Stimulated activated CD8-positive, alpha-beta memory T cell treated with anti-CD3 and anti-CD28 coated beads, Interleukin-4, amount 100 ng/mL, for 4 hours (primary cell): ENCODE results near the gene C1QTNF8.

Experiments
- DNase-seq, 2 donors: peaks; one replicate each; pipeline ENCODE4 v3.0.0-alpha.2; 2020; ENCODE audit warnings: low read depth in 2 of 2, low spot score in 1 of 2

C1QTNF8 gene

GRCh38 chr16:1127971-1128715 lies 32.1 kb upstream of the C1QTNF8 start:
- no peak for DNase-seq

- no peak for DNase-seq
Observed at GRCh38 chr16:1127101-1127500, 31.1 kb upstream of the C1QTNF8 start.

GRCh38 chr16:1126586-1126985 lies 30.5 kb upstream of the C1QTNF8 start:
- no peak for DNase-seq

GRCh38 chr16:1126044-1126443 lies 30.0 kb upstream of the C1QTNF8 start:
- DNase-seq, result no peak

- no peak for DNase-seq
Observed at GRCh38 chr16:1125471-1125870, 29.4 kb upstream of the C1QTNF8 start.

GRCh38 chr16:1124795-1125194 lies 28.8 kb upstream of the C1QTNF8 start:
- DNase-seq, result no peak

GRCh38 chr16:1124291-1124690 lies 28.2 kb upstream of the C1QTNF8 start:
- no peak for DNase-seq

- DNase-seq, result no peak
Observed at GRCh38 chr16:1123525-1124230, 27.6 kb upstream of the C1QTNF8 start.

- no peak for DNase-seq
Observed at GRCh38 chr16:1122398-1122765, 26.3 kb upstream of the C1QTNF8 start.

- no peak for DNase-seq
Observed at GRCh38 chr16:1121601-1122397, 25.8 kb upstream of the C1QTNF8 start.

GRCh38 chr16:1121009-1121408 lies 25.0 kb upstream of the C1QTNF8 start:
- DNase-seq, result no peak

- no peak for DNase-seq
Observed at GRCh38 chr16:1120577-1120941, 24.5 kb upstream of the C1QTNF8 start.

GRCh38 chr16:1119766-1120576 lies 23.9 kb upstream of the C1QTNF8 start:
- DNase-seq, result no peak

- no peak for DNase-seq
Observed at GRCh38 chr16:1119129-1119528, 23.1 kb upstream of the C1QTNF8 start.

GRCh38 chr16:1117926-1118325 lies 21.9 kb upstream of the C1QTNF8 start:
- DNase-seq, result no peak

- no peak for DNase-seq
Observed at GRCh38 chr16:1117176-1117900, 21.3 kb upstream of the C1QTNF8 start.

GRCh38 chr16:1116693-1117077 lies 20.6 kb upstream of the C1QTNF8 start:
- no peak for DNase-seq

- DNase-seq, result no peak
Observed at GRCh38 chr16:1113889-1114526, 18.0 kb upstream of the C1QTNF8 start.

GRCh38 chr16:1113489-1113888 lies 17.4 kb upstream of the C1QTNF8 start:
- no peak for DNase-seq

- DNase-seq, result no peak
Observed at GRCh38 chr16:1112506-1113184, 16.6 kb upstream of the C1QTNF8 start.
